Neural progenitor cell (in vitro differentiated cells): Measurements from ENCODE around the gene FAM131A. TPM values are rescaled to one million over a fixed set of nuclear protein-coding genes. Genes with fewer than 3 reads are reported as not detected.
A peak's percentile ranks its signal among the peaks of the same experiment; 100 is the strongest.

Source experiments
- DNase-seq: peaks from one replicate; pipeline ENCODE4 v3.0.0-alpha.2; 2016; ENCODE audit warnings: low spot score
- H2AFZ ChIP-seq: fragments of 200-600 bp; sonication (generic); replicated peaks from 2 replicates; pipeline ENCODE4 v1.6.1; 2016; ENCODE audit warnings: antibody characterized with exemption
- H3F3A ChIP-seq: fragments of 200-600 bp; sonication (generic); 2 replicates; pipeline ENCODE4 v1.6.1; 2016; ENCODE audit warnings: antibody characterized with exemption, low read depth
- H3K27ac ChIP-seq: fragments of 200-600 bp; sonication (generic); 2 replicates; pipeline ENCODE4 v1.5.1; 2016; ENCODE audit warnings: mild to moderate bottlenecking
- H3K27me3 ChIP-seq: fragments of 200-600 bp; sonication (generic); 2 replicates; pipeline ENCODE4 v1.6.1; 2016; ENCODE audit warnings: mild to moderate bottlenecking, moderate library complexity
- H3K36me3 ChIP-seq: fragments of 200-600 bp; sonication (generic); 2 replicates; pipeline ENCODE4 v1.5.1; 2016
- H3K4me1 ChIP-seq: fragments of 200-600 bp; sonication (generic); 2 replicates; pipeline ENCODE4 v1.6.1; 2016; ENCODE audit warnings: mixed run types
- H3K4me2 ChIP-seq: fragments of 200-600 bp; sonication (generic); 2 replicates; pipeline ENCODE4 v1.6.1; 2016
- H3K4me3 ChIP-seq: fragments of 200-600 bp; sonication (generic); 2 replicates; pipeline ENCODE4 v1.5.1; 2016
- H3K79me2 ChIP-seq: fragments of 200-600 bp; sonication (generic); 2 replicates; pipeline ENCODE4 v1.6.1; 2016; ENCODE audit warnings: low read depth
- H3K9ac ChIP-seq: fragments of 200-600 bp; sonication (generic); 2 replicates; pipeline ENCODE4 v1.6.1; 2016
- H3K9me3 ChIP-seq: fragments of 200-600 bp; sonication (generic); 2 replicates; pipeline ENCODE4 v1.5.1; 2016; ENCODE audit warnings: low read depth
- H4K20me1 ChIP-seq: fragments of 200-600 bp; sonication (generic); 2 replicates; pipeline ENCODE4 v1.6.1; 2016; ENCODE audit warnings: low read depth
- H3K27ac Mint-ChIP-seq: 3 replicates; pipeline ENCODE4 v1.8.0; 2021; ENCODE audit warnings: mixed read lengths
- H3K27me3 Mint-ChIP-seq: 2 replicates; pipeline ENCODE4 v1.8.0; 2022; ENCODE audit warnings: low read depth, mild to moderate bottlenecking, inconsistent platforms, moderate library complexity, mixed read lengths; ENCODE audit not compliant: insufficient read depth
- H3K36me3 Mint-ChIP-seq: 3 replicates; pipeline ENCODE4 v1.8.0; 2021; ENCODE audit warnings: mixed read lengths
- H3K4me1 Mint-ChIP-seq: 3 replicates; pipeline ENCODE4 v1.8.0; 2021; ENCODE audit warnings: mixed read lengths
- H3K4me3 Mint-ChIP-seq: 3 replicates; pipeline ENCODE4 v1.8.0; 2021; ENCODE audit warnings: mild to moderate bottlenecking, moderate library complexity, mixed read lengths
- H3K9me3 Mint-ChIP-seq: 3 replicates; pipeline ENCODE4 v1.8.0; 2020; ENCODE audit warnings: mixed read lengths
- CTCF ChIP-seq: fragments of 200-600 bp; sonication (generic); IDR thresholded peaks from 2 replicates; pipeline ENCODE4 v1.5.1; 2017; ENCODE audit warnings: antibody characterized with exemption, mild to moderate bottlenecking
- EZH2 ChIP-seq: fragments of 200-600 bp; sonication (generic); IDR thresholded peaks from 2 replicates; pipeline ENCODE4 v1.6.1; 2017; ENCODE audit warnings: antibody characterized with exemption, mild to moderate bottlenecking, moderate library complexity
- EZH2phosphoT487 ChIP-seq: fragments of 200-600 bp; sonication (generic); IDR thresholded peaks from 2 replicates; pipeline ENCODE4 v1.6.1; 2017; ENCODE audit warnings: antibody characterized with exemption
- total RNA-seq: library from RNA; depleted of rRNA; stranded (reverse); fragments of >200 nt; gene quantifications from 2 replicates; pipeline ENCODE4 v1.2.3, GENCODE V29; 2015; ENCODE audit warnings: low replicate concordance

Gene FAM131A
- total RNA-seq, 1 donor from 2014 or later, result 17.2 TPM

- peak; percentile 57 for TF ChIP-seq CTCF
- TF ChIP-seq EZH2, result no peak
- H3F3A ChIP-seq, result peaks cover 40% of the 10 kb centered on the region
- H3K4me1 ChIP-seq, result peaks cover 23% of the 10 kb centered on the region
- peak; percentile 99 for DNase-seq
- peaks cover 61% of the 10 kb centered on the region for H3K79me2 ChIP-seq
- H3K9me3 Mint-ChIP-seq, result no peaks in the 10 kb centered on the region
- peak overlapping the region; percentile 20 for H2AFZ ChIP-seq
- H3K36me3 Mint-ChIP-seq, result peaks cover 28% of the 10 kb centered on the region
- H3K9me3 ChIP-seq, result no peaks in the 10 kb centered on the region
- peaks cover 15% of the 10 kb centered on the region for H3K27me3 Mint-ChIP-seq
- H3K4me2 ChIP-seq, result peak overlapping the region; percentile 84
- no peaks in the 10 kb centered on the region for H3K27me3 ChIP-seq
- peaks cover 7% of the 10 kb centered on the region for H3K36me3 ChIP-seq
- peaks cover 33% of the 10 kb centered on the region for H3K4me1 Mint-ChIP-seq
- H3K27ac Mint-ChIP-seq, result peak overlapping the region; percentile 99
- peak overlapping the region; percentile 99 for H3K4me3 Mint-ChIP-seq
- peak overlapping the region; percentile 100 for H3K27ac ChIP-seq
- peak overlapping the region; percentile 87 for H3K9ac ChIP-seq
- H4K20me1 ChIP-seq, result peaks cover 7% of the 10 kb centered on the region
- peak overlapping the region; percentile 86 for H3K4me3 ChIP-seq
Observed at GRCh38 chr3:184362668-184363546, 25.5 kb downstream of the FAM131A start.

- Mint-ChIP-seq H3K4me3 (peak overlapping the region; percentile 43), H3K27ac (no peak overlapping the region), H3K36me3 (peaks cover 35% of the 10 kb centered on the region), H3K27me3 (peaks cover 16% of the 10 kb centered on the region), H3K4me1 (peaks cover 19% of the 10 kb centered on the region), H3K9me3 (no peaks in the 10 kb centered on the region)
- Histone ChIP-seq H3K27me3 (no peaks in the 10 kb centered on the region), H3K27ac (no peak overlapping the region), H3K79me2 (peaks cover 33% of the 10 kb centered on the region), H3F3A (peaks cover 47% of the 10 kb centered on the region), H3K4me1 (peaks cover 4% of the 10 kb centered on the region), H3K9me3 (no peaks in the 10 kb centered on the region), H4K20me1 (peaks cover 38% of the 10 kb centered on the region), H3K36me3 (peaks cover 7% of the 10 kb centered on the region), H3K4me3 (no peak overlapping the region), H3K9ac (no peak overlapping the region), H2AFZ (no peak overlapping the region), H3K4me2 (no peak overlapping the region)
- no peak for TF ChIP-seq EZH2phosphoT487
- no peak for TF ChIP-seq CTCF
- TF ChIP-seq EZH2, result no peak
- DNase-seq, result no peak
Observed at GRCh38 chr3:184366619-184367289, 29.4 kb downstream of the FAM131A start.

- no peaks in the 10 kb centered on the region for H3K27me3 ChIP-seq
- H3K27ac ChIP-seq, result no peak overlapping the region
- peaks cover 7% of the 10 kb centered on the region for H3K36me3 ChIP-seq
- no peak overlapping the region for H3K9ac ChIP-seq
- H3K4me3 ChIP-seq, result no peak overlapping the region
- Mint-ChIP-seq H3K27me3 (peaks cover 17% of the 10 kb centered on the region), H3K9me3 (no peaks in the 10 kb centered on the region), H3K4me1 (peaks cover 31% of the 10 kb centered on the region), H3K36me3 (peaks cover 35% of the 10 kb centered on the region), H3K27ac (no peak overlapping the region), H3K4me3 (no peak overlapping the region)
- H3K79me2 ChIP-seq, result peaks cover 26% of the 10 kb centered on the region
- peaks cover 42% of the 10 kb centered on the region for H4K20me1 ChIP-seq
- peaks cover 4% of the 10 kb centered on the region for H3K4me1 ChIP-seq
- H3K4me2 ChIP-seq, result no peak overlapping the region
- peaks cover 37% of the 10 kb centered on the region for H3F3A ChIP-seq
- no peak overlapping the region for H2AFZ ChIP-seq
- TF ChIP-seq EZH2phosphoT487 (no peak), EZH2 (no peak), CTCF (no peak)
- no peaks in the 10 kb centered on the region for H3K9me3 ChIP-seq
- DNase-seq, result no peak
Observed at GRCh38 chr3:184368116-184368515, 30.7 kb downstream of the FAM131A start.
